ENCODE data around the gene ZFR.
"Not testable (repeated sequence)": the region's sequence is repeated elsewhere in the genome, so short reads cannot be mapped to it uniquely, and the experiment has no call there.

The ZFR gene

GRCh38 chr5:32403760-32404159, 40.8 kb downstream of the ZFR start:
- Histone ChIP-seq H3K18ac (ENCODE audit: low read length) (no peak overlapping the region), H3K27me3 (ENCODE audit: insufficient read depth, low read length) (no peaks in the 10 kb centered on the region), H2BK5ac (ENCODE audit: low read depth, low read length, poor library complexity) (no peak overlapping the region), H4K8ac (ENCODE audit: low read depth, low read length) (no peak overlapping the region), H2BK12ac (ENCODE audit: low read length) (no peak overlapping the region), H3K4me3 (ENCODE audit: low read depth, low read length) (no peak overlapping the region), H3K79me1 (ENCODE audit: low read length) (no peaks in the 10 kb centered on the region), H2AFZ (ENCODE audit: insufficient read depth, low read length, poor library complexity) (no peak overlapping the region), H3K9me3 (ENCODE audit: insufficient read depth, low read depth, low read length) (no peaks in the 10 kb centered on the region), H3K4me2 (ENCODE audit: low read length) (no peak overlapping the region), H3K4ac (ENCODE audit: low read depth, low read length) (no peak overlapping the region), H3K9ac (ENCODE audit: low read length) (no peak overlapping the region), H4K12ac (ENCODE audit: low read depth, low read length) (no peak overlapping the region), H3K14ac (ENCODE audit: low read length) (no peak overlapping the region), H3K79me2 (ENCODE audit: control insufficient read depth, insufficient read depth, low read length, poor library complexity) (no peaks in the 10 kb centered on the region), H3K23ac (ENCODE audit: low read length) (no peak overlapping the region), H3K27ac (ENCODE audit: low read depth, low read length) (no peak overlapping the region), H4K91ac (ENCODE audit: low read depth, low read length) (no peak overlapping the region), H3K36me3 (ENCODE audit: control insufficient read depth in 1 of 2, insufficient read depth in 2 of 2, low read length in 2 of 2) (peaks cover 18 to 37% of the 10 kb centered on the region in 2 experiments), H2AK5ac (ENCODE audit: low read length) (no peak overlapping the region), H3K4me1 (ENCODE audit: control insufficient read depth in 1 of 2, insufficient read depth in 2 of 2, low read length in 2 of 2) (no peaks in the 10 kb centered on the region), H2BK120ac (ENCODE audit: insufficient read depth, low read length, poor library complexity) (no peak overlapping the region)
- WGBS (ENCODE audit: extremely low coverage, insufficient coverage, insufficient read length), result no CpG with 5 or more reads among the region's 6 CpGs
- no peak for DNase-seq

GRCh38 chr5:32400401-32400800, 44.1 kb downstream of the ZFR start:
- no peak overlapping the region for H3K27ac ChIP-seq (ENCODE audit: low read depth, low read length)
- H2BK120ac ChIP-seq (ENCODE audit: insufficient read depth, low read length, poor library complexity), result no peak overlapping the region
- H4K12ac ChIP-seq (ENCODE audit: low read depth, low read length), result no peak overlapping the region
- H3K14ac ChIP-seq (ENCODE audit: low read length), result no peak overlapping the region
- H3K9ac ChIP-seq (ENCODE audit: low read length), result no peak overlapping the region
- no peak overlapping the region for H4K91ac ChIP-seq (ENCODE audit: low read depth, low read length)
- no peak overlapping the region for H3K4me3 ChIP-seq (ENCODE audit: low read depth, low read length)
- no peak overlapping the region for H2BK5ac ChIP-seq (ENCODE audit: low read depth, low read length, poor library complexity)
- H3K23ac ChIP-seq (ENCODE audit: low read length), result no peak overlapping the region
- no peaks in the 10 kb centered on the region for H3K9me3 ChIP-seq (ENCODE audit: insufficient read depth, low read depth, low read length)
- no peaks in the 10 kb centered on the region for H3K79me2 ChIP-seq (ENCODE audit: control insufficient read depth, insufficient read depth, low read length, poor library complexity)
- H3K18ac ChIP-seq (ENCODE audit: low read length), result no peak overlapping the region
- H4K8ac ChIP-seq (ENCODE audit: low read depth, low read length), result no peak overlapping the region
- no peak overlapping the region for H2AFZ ChIP-seq (ENCODE audit: insufficient read depth, low read length, poor library complexity)
- no peaks in the 10 kb centered on the region for H3K4me1 ChIP-seq (ENCODE audit: control insufficient read depth in 1 of 2, insufficient read depth in 2 of 2, low read length in 2 of 2)
- no CpG with 5 or more reads among the region's 1 CpG for WGBS (ENCODE audit: extremely low coverage, insufficient coverage, insufficient read length)
- H2BK12ac ChIP-seq (ENCODE audit: low read length), result no peak overlapping the region
- H3K4me2 ChIP-seq (ENCODE audit: low read length), result no peak overlapping the region
- H2AK5ac ChIP-seq (ENCODE audit: low read length), result no peak overlapping the region
- no peak for DNase-seq
- H3K36me3 ChIP-seq (ENCODE audit: control insufficient read depth in 1 of 2, insufficient read depth in 2 of 2, low read length in 2 of 2), result peaks cover 32 to 42% of the 10 kb centered on the region in 2 experiments
- no peak overlapping the region for H3K4ac ChIP-seq (ENCODE audit: low read depth, low read length)
- H3K27me3 ChIP-seq (ENCODE audit: insufficient read depth, low read length), result no peaks in the 10 kb centered on the region
- H3K79me1 ChIP-seq (ENCODE audit: low read length), result no peaks in the 10 kb centered on the region

GRCh38 chr5:32398754-32399153, 45.8 kb downstream of the ZFR start:
- H3K4me3 ChIP-seq (ENCODE audit: low read depth, low read length); H2AFZ ChIP-seq (ENCODE audit: insufficient read depth, low read length, poor library complexity); H3K79me2 ChIP-seq (ENCODE audit: control insufficient read depth, insufficient read depth, low read length, poor library complexity); H3K9ac ChIP-seq (ENCODE audit: low read length); H3K79me1 ChIP-seq (ENCODE audit: low read length); H3K27ac ChIP-seq (ENCODE audit: low read depth, low read length); H3K9me3 ChIP-seq (ENCODE audit: insufficient read depth, low read depth, low read length); H3K27me3 ChIP-seq (ENCODE audit: insufficient read depth, low read length); H2AK5ac ChIP-seq (ENCODE audit: low read length); H2BK12ac ChIP-seq (ENCODE audit: low read length); H4K8ac ChIP-seq (ENCODE audit: low read depth, low read length); H3K4ac ChIP-seq (ENCODE audit: low read depth, low read length); H4K91ac ChIP-seq (ENCODE audit: low read depth, low read length); H3K14ac ChIP-seq (ENCODE audit: low read length); H4K12ac ChIP-seq (ENCODE audit: low read depth, low read length); H2BK5ac ChIP-seq (ENCODE audit: low read depth, low read length, poor library complexity); H3K4me1 ChIP-seq (ENCODE audit: control insufficient read depth in 1 of 2, insufficient read depth in 2 of 2, low read length in 2 of 2); H2BK120ac ChIP-seq (ENCODE audit: insufficient read depth, low read length, poor library complexity); H3K18ac ChIP-seq (ENCODE audit: low read length); H3K4me2 ChIP-seq (ENCODE audit: low read length); H3K23ac ChIP-seq (ENCODE audit: low read length): not testable (repeated sequence)
- no CpG with 5 or more reads among the region's 10 CpGs for WGBS (ENCODE audit: extremely low coverage, insufficient coverage, insufficient read length)
- peaks cover 29 to 39% of the 10 kb centered on the region in 2 experiments for H3K36me3 ChIP-seq (ENCODE audit: control insufficient read depth in 1 of 2, insufficient read depth in 2 of 2, low read length in 2 of 2)
- peak; percentile 65 for DNase-seq

GRCh38 chr5:32394981-32395380, 49.6 kb downstream of the ZFR start:
- Histone ChIP-seq H3K9ac (ENCODE audit: low read length) (no peak overlapping the region), H4K8ac (ENCODE audit: low read depth, low read length) (no peak overlapping the region), H3K4me2 (ENCODE audit: low read length) (no peak overlapping the region), H3K27me3 (ENCODE audit: insufficient read depth, low read length) (no peaks in the 10 kb centered on the region), H3K23ac (ENCODE audit: low read length) (no peak overlapping the region), H3K79me2 (ENCODE audit: control insufficient read depth, insufficient read depth, low read length, poor library complexity) (no peaks in the 10 kb centered on the region), H2BK5ac (ENCODE audit: low read depth, low read length, poor library complexity) (no peak overlapping the region), H3K4me1 (ENCODE audit: control insufficient read depth in 1 of 2, insufficient read depth in 2 of 2, low read length in 2 of 2) (peaks cover 0 to 5% of the 10 kb centered on the region in 2 experiments), H3K4ac (ENCODE audit: low read depth, low read length) (no peak overlapping the region), H3K4me3 (ENCODE audit: low read depth, low read length) (no peak overlapping the region), H2BK12ac (ENCODE audit: low read length) (no peak overlapping the region), H3K14ac (ENCODE audit: low read length) (no peak overlapping the region), H3K36me3 (ENCODE audit: control insufficient read depth in 1 of 2, insufficient read depth in 2 of 2, low read length in 2 of 2) (peaks cover 28 to 31% of the 10 kb centered on the region in 2 experiments), H3K79me1 (ENCODE audit: low read length) (no peaks in the 10 kb centered on the region), H2BK120ac (ENCODE audit: insufficient read depth, low read length, poor library complexity) (no peak overlapping the region), H2AFZ (ENCODE audit: insufficient read depth, low read length, poor library complexity) (no peak overlapping the region), H3K9me3 (ENCODE audit: insufficient read depth, low read depth, low read length) (no peaks in the 10 kb centered on the region), H4K91ac (ENCODE audit: low read depth, low read length) (no peak overlapping the region), H3K27ac (ENCODE audit: low read depth, low read length) (no peak overlapping the region), H3K18ac (ENCODE audit: low read length) (no peak overlapping the region), H4K12ac (ENCODE audit: low read depth, low read length) (no peak overlapping the region), H2AK5ac (ENCODE audit: low read length) (no peak overlapping the region)
- no peak for DNase-seq
- 100% methylated on average over 3 of the region's 4 CpGs for WGBS (ENCODE audit: extremely low coverage, insufficient coverage, insufficient read length)
